HepG2 (cell line): Measurements from ENCODE around the gene NDE1. TPM values are rescaled to one million over a fixed set of nuclear protein-coding genes. Genes with fewer than 3 reads are reported as not detected.

Source experiments
- ATAD3A ChIP-seq: sonication (generic); formaldehyde crosslinking; IDR thresholded peaks from 2 replicates; pipeline ENCODE4 v1.4.0; 2020; ENCODE audit warnings: missing genetic modification reagents
- JUND ChIP-seq: sonication (generic); formaldehyde crosslinking; IDR thresholded peaks from 2 replicates; pipeline ENCODE4 v1.8.0; 2022; ENCODE audit warnings: mild to moderate bottlenecking, missing genetic modification reagents
- NFKBIZ ChIP-seq: IDR thresholded peaks from 2 replicates; pipeline ENCODE4 v1.6.1; 2018; ENCODE audit warnings: missing genetic modification reagents, missing compliant biosample characterization
- NFRKB ChIP-seq: fragments of 450-650 bp; IDR thresholded peaks from 2 replicates; pipeline ENCODE4 v1.6.1; 2017
- SKIL ChIP-seq: sonication (generic); formaldehyde crosslinking; IDR thresholded peaks from 2 replicates; pipeline ENCODE4 v1.8.0; 2022; ENCODE audit warnings: missing genetic modification reagents, mild to moderate bottlenecking, moderate library complexity, borderline replicate concordance
- SPEN ChIP-seq: sonication (generic); formaldehyde crosslinking; IDR thresholded peaks from 2 replicates; pipeline ENCODE4 v1.5.1; 2020; ENCODE audit warnings: low read depth, mild to moderate bottlenecking, missing genetic modification reagents
- SRSF1 ChIP-seq: fragments of 200-400 bp; formaldehyde crosslinking; optimal IDR thresholded peaks from 2 replicates; pipeline ENCODE3; 2017; ENCODE audit warnings: mild to moderate bottlenecking, low read depth, low read length, moderate library complexity
- XRCC5 ChIP-seq: fragments of 200-400 bp; formaldehyde crosslinking; optimal IDR thresholded peaks from 2 replicates; pipeline ENCODE3; 2017; ENCODE audit warnings: mild to moderate bottlenecking, low read length
- ZBTB2 ChIP-seq: sonication (generic); formaldehyde crosslinking; IDR thresholded peaks from 2 replicates; pipeline ENCODE4 v1.8.0; 2022; ENCODE audit warnings: low read depth, missing genetic modification reagents
- ZBTB40 ChIP-seq, 2 experiments: fragments of 450-650 bp in 1 of 2; sonication (generic) in 1 of 2; formaldehyde crosslinking in 1 of 2; IDR thresholded peaks; 2 replicates each; pipeline versions ENCODE4 v1.6.1 to v1.8.0; 2016 to 2022; ENCODE audit warnings: antibody characterized with exemption in 1 of 2, mild to moderate bottlenecking in 1 of 2, missing genetic modification reagents in 1 of 2
- ZNF441 ChIP-seq: sonication (generic); formaldehyde crosslinking; IDR thresholded peaks from 2 replicates; pipeline ENCODE4 v1.7.0; 2021; ENCODE audit warnings: missing genetic modification reagents, borderline replicate concordance
- ZNF513 ChIP-seq: sonication (generic); formaldehyde crosslinking; conservative IDR thresholded peaks from 2 replicates; pipeline ENCODE4 v1.5.0; 2020; ENCODE audit warnings: missing genetic modification reagents
- ZNF589 ChIP-seq: sonication (generic); formaldehyde crosslinking; conservative IDR thresholded peaks from 2 replicates; pipeline ENCODE4 v1.8.0; 2022; ENCODE audit warnings: mild to moderate bottlenecking, moderate library complexity, missing genetic modification reagents
- ZNF749 ChIP-seq: sonication (generic); formaldehyde crosslinking; IDR thresholded peaks from 2 replicates; pipeline ENCODE4 v1.8.0; 2022; ENCODE audit warnings: mild to moderate bottlenecking, missing genetic modification reagents, moderate library complexity, borderline replicate concordance
- polyA plus RNA-seq, 8 experiments: library from polyadenylated mRNA; depleted of rRNA in 3 of 8; stranded (reverse) in 7 of 8; unstranded in 1 of 8; fragments of >200 nt; fragmentation: Illumina TruSeq in 4 of 8; extraction: Trizol in 4 of 8; gene quantifications; 2 replicates each; pipeline versions ENCODE4 v1.2.1 to v1.2.3, GENCODE V29; 2011 to 2016; ENCODE audit warnings: low read depth in 4 of 8, missing spikeins in 1 of 8, mixed read lengths in 1 of 8; ENCODE audit not compliant: insufficient read depth in 1 of 8
- total RNA-seq, 5 experiments: library from RNA; depleted of rRNA; stranded (reverse); fragments of >200 nt; fragmentation: Illumina TruSeq; extraction: Trizol; gene quantifications; 2 replicates each; pipeline ENCODE4 v1.2.3, GENCODE V29; 2016; ENCODE audit warnings: low read depth in 1 of 5

NDE1 gene
- total and polyA plus RNA-seq, 2 of the 13 experiments (the other 11 are each of a cell fraction or from before 2014, with no cell fraction given): 40.9 to 72.5 TPM

- TF ChIP-seq SKIL (CRISPR knock-in tag) (no peak), ZNF441 (peak; percentile 40; the same call in 1 of the 2 replicates), NFRKB (no peak), ZNF589 (CRISPR knock-in tag) (no peak), NFKBIZ (CRISPR knock-in tag) (0 out of 2 replicates have a peak, but pooled peaks have one; percentile 35), ZBTB40 (IDR thresholded peaks at IDR 0.05) (no peak), ZBTB40 (CRISPR knock-in tag; IDR thresholded peaks at IDR 0.05) (peak; percentile 63), ZNF749 (CRISPR knock-in tag) (no peak), XRCC5 (no peak), ATAD3A (CRISPR knock-in tag) (no peak), SRSF1 (no peak), JUND (CRISPR knock-in tag) (no peak; the same call in 1 of the 2 replicates), ZNF513 (CRISPR knock-in tag) (no peak), SPEN (0 out of 2 replicates have a peak, but pooled peaks have one; percentile 38), ZBTB2 (CRISPR knock-in tag) (no peak)
These were observed 42.2 kb upstream of the NDE1 start (continued) for GRCh38 chr16:15607700-15608396.
